HUDEP-2 (cell line): Measurements from ENCODE around the gene LGALS7.
A peak's percentile ranks its signal among the peaks of the same experiment; 100 is the strongest.
"Not testable (repeated sequence)": the region's sequence is repeated elsewhere in the genome, so short reads cannot be mapped to it uniquely, and the experiment has no call there.

Experiments used
- DNase-seq, 76 experiments: peaks; one replicate each; lab custom pipeline; 2025; ENCODE audit not compliant: unreplicated experiment in 76 of 76; lab: John Stamatoyannopoulos, UW

The LGALS7 gene

DNA sequence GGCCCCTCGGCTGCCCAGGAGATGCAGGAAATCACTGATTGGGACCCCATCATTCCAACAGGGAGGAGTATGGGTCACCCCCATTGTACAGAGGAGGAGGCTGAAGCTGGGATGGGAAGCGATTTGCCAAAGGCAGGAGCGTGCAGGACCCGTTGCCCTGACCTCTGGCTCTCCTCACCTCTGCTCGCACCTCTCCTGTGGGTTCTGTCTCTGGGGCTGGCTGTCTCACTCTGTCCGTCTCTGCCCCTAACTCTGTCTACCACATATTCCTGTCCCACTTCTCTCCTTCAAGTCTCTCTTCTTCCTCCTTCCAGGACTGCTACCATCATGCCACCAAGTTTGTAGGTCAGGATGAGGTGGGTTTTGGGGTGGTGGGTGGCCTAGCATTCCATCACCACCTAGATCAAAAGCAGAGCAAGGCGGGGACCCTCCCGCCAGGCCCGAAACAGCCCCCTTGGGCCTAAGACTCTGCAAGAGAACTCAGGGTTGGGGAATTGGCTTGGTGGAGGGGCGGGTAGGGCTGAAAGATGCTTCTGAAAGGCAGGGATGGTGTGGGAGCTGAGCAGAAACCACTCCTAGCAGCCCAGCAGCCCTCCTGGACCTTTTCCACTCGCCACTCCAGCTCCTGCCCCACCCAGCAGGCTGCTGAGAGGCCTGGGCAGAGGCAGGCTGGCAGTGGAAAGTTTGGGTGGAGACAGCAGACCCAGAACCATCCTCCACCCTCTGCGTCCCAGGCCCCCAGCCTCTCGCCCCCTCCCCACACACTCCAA, 1.0 kb upstream of the LGALS7 start:
- no peak for DNase-seq

GRCh38 chr19:38771569-38771968, 1.7 kb downstream of the LGALS7 start:
- DNase-seq: not testable (repeated sequence)

DNA sequence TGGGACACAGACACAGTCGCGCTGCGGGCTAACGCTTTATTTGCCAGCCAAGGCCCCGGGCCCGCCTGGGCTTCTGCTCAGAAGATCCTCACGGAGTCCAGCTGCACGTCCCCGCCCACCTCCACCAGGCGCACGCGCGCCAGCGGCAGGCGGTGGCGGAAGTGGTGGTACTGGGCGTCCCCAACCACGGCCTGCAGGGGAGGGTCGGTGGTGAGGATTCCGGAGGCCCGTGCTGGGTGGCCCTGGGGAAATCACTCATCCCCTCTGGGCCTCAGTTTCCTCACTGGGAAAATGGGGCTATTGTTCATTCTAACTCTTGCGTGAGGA, 2.4 kb downstream of the LGALS7 start:
- DNase-seq: not testable (repeated sequence)

DNA sequence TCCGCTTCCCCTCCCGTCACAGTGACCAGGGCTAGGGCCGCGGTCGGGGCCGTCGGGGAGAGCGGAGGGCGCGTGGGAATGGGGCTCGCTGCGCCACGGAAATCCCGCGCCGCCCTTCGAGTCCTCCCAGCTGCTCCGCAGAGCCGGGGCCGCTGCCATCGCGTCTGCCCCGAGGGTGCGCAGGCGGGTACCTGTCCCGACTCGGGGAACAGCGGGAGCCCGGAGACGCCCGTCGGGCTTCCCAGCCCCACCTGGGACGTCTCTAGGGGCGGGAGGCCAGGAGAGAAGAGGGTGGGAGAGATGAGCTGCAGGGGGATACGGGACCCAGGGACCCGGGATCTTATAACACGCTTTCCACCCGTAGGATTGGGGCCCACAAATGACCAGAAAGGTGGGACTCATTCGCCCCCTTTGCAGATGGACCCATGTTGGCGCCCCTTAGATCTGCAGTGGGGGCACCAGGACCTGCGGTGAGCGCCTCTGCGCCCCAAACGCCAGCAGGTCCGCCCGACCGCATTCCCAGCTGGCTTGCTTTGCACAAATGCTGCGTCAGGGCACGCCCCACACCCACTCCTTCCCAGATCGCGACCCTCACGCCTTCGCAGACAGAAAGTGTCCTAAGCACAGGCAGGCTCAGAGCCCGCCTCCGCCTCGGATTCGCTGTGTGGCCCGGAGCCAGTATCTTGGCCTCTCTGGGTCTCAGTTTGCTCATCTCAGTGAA, 2.9 kb downstream of the LGALS7 start:
- DNase-seq: not testable (repeated sequence)

- DNase-seq: peak in 75 of 76 experiments; percentile 46 to 97 (median 89)
These were observed 3.6 kb downstream of the LGALS7 start for GRCh38 chr19:38769635-38770211.

DNA sequence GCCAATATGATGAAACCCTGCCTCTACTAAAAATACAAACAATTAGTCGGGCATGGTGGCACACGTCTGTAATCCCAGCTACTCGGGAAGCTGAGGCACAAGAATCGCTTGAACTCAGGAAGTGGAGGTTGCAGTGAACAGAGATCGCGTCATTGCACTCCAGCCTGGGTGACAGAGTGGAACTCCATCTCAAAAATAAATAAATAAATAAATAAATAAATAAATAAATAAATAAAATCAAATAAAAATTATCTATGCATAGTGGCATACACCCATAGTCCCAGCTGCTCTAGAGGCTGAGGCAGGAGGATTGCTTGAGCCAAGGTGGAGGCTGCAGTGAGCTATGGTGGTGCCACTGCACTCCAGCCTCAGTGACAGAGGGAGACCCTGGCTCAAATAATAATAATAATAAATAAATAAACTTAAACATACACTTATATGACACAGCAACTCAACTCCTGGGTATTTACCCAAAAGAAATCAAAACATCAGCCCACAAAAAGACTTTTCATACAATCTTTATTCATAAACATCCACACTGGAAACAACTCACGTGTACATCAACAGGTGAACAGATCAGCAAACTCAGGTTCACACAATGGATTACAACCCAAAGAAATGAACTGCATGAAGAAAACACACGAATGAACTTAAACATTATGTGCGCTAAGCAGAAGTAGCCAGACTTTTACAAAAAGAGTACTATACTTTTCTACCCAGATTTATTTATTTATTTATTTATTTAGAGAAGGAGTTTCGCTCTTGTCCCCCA, 6.9 kb downstream of the LGALS7 start:
- no peak for DNase-seq

DNA sequence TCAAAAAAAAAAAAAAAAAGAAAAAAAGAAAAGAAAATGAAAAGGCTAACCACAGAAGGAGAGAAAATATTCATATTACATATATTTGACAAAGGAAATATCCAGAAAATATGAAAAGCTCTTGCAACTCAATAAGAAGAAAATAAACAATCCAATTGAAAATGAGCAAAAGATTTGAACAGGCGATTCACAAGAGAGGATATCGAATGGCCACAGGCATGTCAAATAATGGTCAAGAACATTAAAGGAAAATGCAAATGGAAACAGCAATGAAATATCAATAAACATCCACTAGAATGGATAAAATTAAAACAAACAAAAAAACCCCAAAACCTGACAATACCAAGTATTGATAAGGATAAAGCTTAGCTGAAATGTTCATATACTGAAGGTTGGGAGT, 8.1 kb downstream of the LGALS7 start:
- DNase-seq: no peak

DNA sequence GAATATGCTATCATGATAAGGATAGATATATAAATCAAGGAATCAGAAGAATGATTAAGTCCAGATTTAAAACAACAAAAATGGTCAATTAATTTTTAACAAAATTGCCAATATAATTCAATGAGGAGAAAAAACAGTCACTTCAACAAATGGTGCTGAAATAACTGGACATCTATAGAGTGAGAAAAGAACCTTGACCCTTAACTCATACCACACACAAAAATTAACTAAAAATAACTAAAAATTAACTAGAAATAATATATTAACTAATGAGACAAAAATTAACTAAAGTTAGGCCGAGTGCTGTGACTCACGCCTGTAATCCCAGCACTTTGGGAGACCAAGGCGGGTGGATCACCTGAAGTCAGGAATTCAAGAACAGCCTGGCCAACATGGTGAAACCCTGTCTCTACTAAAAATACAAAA, 9.5 kb downstream of the LGALS7 start:
- no peak for DNase-seq

GRCh38 chr19:38761884-38762389, 11.4 kb downstream of the LGALS7 start:
- not testable (repeated sequence) for DNase-seq

GRCh38 chr19:38760805-38761517, 12.4 kb downstream of the LGALS7 start:
- not testable (repeated sequence) for DNase-seq

DNA sequence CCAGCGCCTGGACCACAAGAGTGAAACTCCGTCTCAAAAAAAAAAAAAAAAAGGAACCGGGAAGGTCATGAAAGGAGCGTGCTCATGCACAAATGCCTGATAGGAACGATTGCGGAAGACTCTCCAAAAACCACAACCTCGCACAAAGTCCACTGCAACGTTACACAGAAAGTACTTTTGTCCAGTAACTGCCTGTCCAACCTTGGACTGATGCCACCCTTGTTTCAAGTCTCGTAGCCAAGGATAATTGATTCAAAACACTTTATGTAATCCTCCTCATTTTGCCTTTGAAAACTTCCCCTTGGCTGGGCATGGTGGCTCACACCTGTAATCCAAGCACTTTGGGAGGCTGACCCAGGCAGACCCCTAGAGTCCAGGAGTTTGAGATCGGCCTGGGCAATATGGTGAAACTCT, 13.7 kb downstream of the LGALS7 start:
- DNase-seq: no peak

GRCh38 chr19:38754196-38754595, 19.1 kb downstream of the LGALS7 start:
- DNase-seq: not testable (repeated sequence)

DNA sequence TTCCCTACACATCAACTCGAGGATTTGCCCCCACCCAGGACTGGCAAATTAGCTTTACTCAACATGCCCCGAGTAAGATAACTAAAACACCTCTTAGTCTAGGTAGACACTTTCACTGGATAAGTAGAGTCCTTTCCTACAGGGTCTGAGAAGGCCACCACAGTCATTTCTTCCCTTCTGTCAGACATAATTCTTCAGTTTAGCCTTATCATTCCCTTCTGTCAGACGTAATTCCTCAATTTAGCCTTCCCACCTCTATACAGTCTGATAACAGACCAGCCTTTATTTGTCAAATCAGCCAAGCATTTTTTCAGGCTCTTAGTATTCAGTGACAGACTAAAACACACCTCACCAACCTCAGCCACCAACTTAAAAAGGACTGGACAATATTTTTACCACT, 19.5 kb downstream of the LGALS7 start:
- not testable (repeated sequence) for DNase-seq

DNA sequence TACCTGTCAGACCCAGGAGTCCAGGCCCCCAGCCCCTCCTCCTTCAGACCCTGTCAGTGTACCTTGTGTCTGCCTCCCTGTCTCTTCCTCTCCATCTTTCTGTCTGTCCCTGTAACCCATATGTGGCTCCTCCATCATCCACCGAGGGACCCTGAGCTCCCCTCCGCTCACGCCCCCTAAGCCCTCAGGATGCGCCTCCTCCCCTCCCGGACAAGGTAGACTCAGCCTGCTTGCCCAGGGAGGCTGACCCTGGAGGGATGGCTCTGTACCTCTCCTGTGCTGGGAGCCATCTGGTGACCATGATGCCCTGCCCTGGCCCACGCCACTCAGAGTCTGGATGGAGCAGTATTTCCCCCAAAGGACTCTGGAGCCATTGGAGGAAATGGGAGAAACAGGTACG, 28.0 kb downstream of the LGALS7 start:
- DNase-seq: no peak

DNA sequence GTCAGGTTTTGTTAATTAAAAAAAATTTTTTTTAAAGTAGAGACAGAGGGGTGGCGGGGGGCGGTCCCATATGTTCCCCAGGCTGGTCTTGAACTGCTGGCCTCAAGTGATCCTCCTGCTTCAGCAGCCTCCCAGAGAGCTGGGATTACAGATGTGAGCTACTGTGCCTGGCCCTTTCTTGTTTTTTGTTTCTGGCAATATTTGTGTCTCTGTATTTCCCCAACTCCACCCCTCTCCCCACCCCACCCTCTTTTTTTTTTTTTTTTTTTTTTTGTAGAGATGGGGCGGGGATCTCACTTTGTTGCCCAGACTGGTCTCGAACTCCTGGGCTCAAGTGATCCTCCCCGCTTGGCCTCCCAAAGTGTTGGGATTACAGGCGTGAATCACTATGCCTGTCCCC, 28.4 kb downstream of the LGALS7 start:
- peak in 1 of 76 experiments; percentile 15 for DNase-seq

- no peak for DNase-seq
These were observed 29.0 kb downstream of the LGALS7 start, which contains the start of gene CAPN12 for GRCh38 chr19:38744298-38744681. Gene CAPN12 (minus strand): TSS chr19:38744474. CDS start chr19:38744165, 309 bp downstream.

- DNase-seq: no peak
These were observed 29.7 kb downstream of the LGALS7 start for GRCh38 chr19:38743394-38744297.

DNA sequence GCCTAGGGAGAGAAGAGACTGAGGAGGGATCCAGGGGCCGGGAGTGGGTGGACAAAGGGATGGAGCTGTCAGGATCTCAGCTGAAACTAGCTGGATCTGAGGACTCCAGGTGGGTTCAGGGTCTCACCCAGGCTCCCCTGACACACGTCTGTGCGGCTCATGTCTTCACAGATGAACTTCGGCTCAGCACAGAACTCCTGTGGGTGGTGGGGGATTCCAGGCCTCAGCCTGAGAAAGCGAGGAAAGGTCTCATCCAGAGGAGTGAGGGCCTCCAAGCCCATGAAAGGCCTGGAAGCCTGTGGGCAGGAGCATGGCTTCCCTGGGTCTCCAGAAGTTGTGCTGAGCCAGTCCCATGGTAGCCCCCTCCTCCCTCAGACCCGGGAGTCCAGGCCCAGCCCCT, 30.4 kb downstream of the LGALS7 start:
- no peak for DNase-seq

DNA sequence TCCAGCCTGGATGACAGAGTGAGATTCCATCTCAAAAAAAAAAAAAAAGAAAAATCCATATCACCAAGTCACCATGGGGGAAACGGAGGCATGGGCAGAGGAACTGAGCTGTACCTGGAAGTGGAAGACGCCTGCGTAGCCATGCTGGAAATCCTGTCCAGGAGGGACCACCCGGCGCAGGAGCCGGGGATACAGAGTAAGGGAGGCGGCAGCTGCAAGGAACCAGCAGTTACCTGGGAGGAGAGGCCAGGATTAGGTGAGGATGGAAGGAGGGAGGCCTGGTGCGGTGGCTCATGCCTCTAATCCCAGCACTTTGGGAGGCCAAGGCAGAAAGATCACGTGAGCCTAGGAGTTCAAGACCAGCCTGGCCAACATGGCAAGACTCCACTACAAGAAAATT, 31.0 kb downstream of the LGALS7 start:
- no peak for DNase-seq
